ENCODE results near the gene GMPR2.

DNA sequence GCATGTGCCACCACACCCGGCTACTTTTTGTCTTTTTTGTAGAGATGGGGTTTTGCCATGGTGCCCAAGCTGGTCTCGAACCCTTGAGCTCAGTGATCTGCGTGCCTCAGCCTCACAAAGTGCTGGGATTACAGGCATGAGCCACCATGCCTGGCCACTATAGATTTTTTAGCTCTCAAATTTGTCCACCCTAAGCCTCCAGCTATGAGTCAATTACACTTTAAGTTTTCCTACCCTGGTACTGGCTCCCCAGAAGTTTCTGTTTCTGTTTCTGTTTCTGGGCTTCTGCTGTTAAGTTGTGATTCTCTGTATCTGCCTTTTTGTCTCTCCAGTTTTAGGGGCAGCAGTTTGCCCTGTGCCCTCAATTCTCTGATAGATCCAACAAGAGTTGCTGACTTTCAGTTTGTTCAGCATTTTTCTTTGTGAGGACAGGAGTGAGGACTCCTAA, 14.1 kb downstream of the GMPR2 start:
- TF ChIP-seq, protein P1, sequence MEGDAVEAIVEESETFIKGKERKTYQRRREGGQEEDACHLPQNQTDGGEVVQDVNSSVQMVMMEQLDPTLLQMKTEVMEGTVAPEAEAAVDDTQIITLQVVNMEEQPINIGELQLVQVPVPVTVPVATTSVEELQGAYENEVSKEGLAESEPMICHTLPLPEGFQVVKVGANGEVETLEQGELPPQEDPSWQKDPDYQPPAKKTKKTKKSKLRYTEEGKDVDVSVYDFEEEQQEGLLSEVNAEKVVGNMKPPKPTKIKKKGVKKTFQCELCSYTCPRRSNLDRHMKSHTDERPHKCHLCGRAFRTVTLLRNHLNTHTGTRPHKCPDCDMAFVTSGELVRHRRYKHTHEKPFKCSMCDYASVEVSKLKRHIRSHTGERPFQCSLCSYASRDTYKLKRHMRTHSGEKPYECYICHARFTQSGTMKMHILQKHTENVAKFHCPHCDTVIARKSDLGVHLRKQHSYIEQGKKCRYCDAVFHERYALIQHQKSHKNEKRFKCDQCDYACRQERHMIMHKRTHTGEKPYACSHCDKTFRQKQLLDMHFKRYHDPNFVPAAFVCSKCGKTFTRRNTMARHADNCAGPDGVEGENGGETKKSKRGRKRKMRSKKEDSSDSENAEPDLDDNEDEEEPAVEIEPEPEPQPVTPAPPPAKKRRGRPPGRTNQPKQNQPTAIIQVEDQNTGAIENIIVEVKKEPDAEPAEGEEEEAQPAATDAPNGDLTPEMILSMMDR (IDR thresholded peaks at IDR 0.05; ENCODE audit: poor library complexity) = no peak
- TF ChIP-seq EZH2phosphoT487 (IDR thresholded peaks at IDR 0.05; ENCODE audit: low read depth, severe bottlenecking, unreplicated experiment) (no peak), EZH2 (IDR thresholded peaks at IDR 0.05; ENCODE audit: borderline replicate concordance) (no peak)

Measured in hepatocyte (in vitro differentiated cells).